Measurements from ENCODE around the gene MAP7D3.

DNA sequence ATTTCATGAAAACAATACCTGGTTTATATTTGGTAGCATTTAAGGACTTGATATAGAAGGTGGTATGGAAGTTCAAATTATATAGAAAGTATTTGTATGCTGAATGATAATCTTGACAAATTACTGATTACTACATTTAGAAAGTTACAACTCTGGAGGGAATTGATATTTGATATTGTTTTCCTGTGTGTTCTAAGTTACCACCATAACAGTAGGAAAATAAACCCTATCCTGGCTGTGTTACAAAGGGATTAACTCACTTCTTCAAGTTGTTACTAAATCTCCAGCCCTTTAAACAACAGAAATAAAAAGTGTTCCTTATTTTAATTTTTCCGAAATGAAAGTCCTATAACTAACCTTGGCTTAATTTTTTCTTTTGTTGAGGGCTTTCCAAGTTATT is 67.3 kb downstream of the MAP7D3 start:
- no peak for TF ChIP-seq POLR2A (IDR thresholded peaks at IDR 0.05)
- TF ChIP-seq, protein P1, sequence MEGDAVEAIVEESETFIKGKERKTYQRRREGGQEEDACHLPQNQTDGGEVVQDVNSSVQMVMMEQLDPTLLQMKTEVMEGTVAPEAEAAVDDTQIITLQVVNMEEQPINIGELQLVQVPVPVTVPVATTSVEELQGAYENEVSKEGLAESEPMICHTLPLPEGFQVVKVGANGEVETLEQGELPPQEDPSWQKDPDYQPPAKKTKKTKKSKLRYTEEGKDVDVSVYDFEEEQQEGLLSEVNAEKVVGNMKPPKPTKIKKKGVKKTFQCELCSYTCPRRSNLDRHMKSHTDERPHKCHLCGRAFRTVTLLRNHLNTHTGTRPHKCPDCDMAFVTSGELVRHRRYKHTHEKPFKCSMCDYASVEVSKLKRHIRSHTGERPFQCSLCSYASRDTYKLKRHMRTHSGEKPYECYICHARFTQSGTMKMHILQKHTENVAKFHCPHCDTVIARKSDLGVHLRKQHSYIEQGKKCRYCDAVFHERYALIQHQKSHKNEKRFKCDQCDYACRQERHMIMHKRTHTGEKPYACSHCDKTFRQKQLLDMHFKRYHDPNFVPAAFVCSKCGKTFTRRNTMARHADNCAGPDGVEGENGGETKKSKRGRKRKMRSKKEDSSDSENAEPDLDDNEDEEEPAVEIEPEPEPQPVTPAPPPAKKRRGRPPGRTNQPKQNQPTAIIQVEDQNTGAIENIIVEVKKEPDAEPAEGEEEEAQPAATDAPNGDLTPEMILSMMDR (IDR thresholded peaks at IDR 0.05) = no peak
